Astrocyte of the hippocampus (primary cell): ENCODE measurements around the gene VIT.
"Not testable (repeated sequence)": the region's sequence is repeated elsewhere in the genome, so short reads cannot be mapped to it uniquely, and the experiment has no call there.

Source experiments
- DNase-seq: peaks from one replicate; pipeline ENCODE4 v3.0.0; 2011; ENCODE audit warnings: low read depth, low spot score

Gene VIT

GRCh38 chr2:36802952-36803351 is 106.4 kb downstream of the VIT start:
- no peak for DNase-seq

- no peak for DNase-seq
Measured at GRCh38 chr2:36805635-36806224, 109.2 kb downstream of the VIT start.

GRCh38 chr2:36807223-36807886 is 110.8 kb downstream of the VIT start:
- no peak for DNase-seq

GRCh38 chr2:36808386-36809068 is 112.0 kb downstream of the VIT start:
- DNase-seq: no peak

- DNase-seq: no peak
Measured at GRCh38 chr2:36809069-36809445, 112.5 kb downstream of the VIT start.

- DNase-seq: no peak
Measured at GRCh38 chr2:36811071-36811470, 114.6 kb downstream of the VIT start.

- no peak for DNase-seq
Measured at GRCh38 chr2:36812196-36812595, 115.7 kb downstream of the VIT start.

- no peak for DNase-seq
Measured at GRCh38 chr2:36818542-36818941, 122.0 kb downstream of the VIT start.

GRCh38 chr2:36819095-36819711 is 122.7 kb downstream of the VIT start:
- no peak for DNase-seq

GRCh38 chr2:36820942-36821605 is 124.6 kb downstream of the VIT start:
- DNase-seq: no peak

- no peak for DNase-seq
Measured at GRCh38 chr2:36823862-36824261, 127.4 kb downstream of the VIT start.

GRCh38 chr2:36824273-36824672 is 127.8 kb downstream of the VIT start:
- DNase-seq: no peak

- not testable (repeated sequence) for DNase-seq
Measured at GRCh38 chr2:36824683-36825082, 128.2 kb downstream of the VIT start.

- no peak for DNase-seq
Measured at GRCh38 chr2:36831185-36831584, 134.7 kb downstream of the VIT start.

- no peak for DNase-seq
Measured at GRCh38 chr2:36834203-36834602, 137.7 kb downstream of the VIT start.

GRCh38 chr2:36834731-36835524 is 138.4 kb downstream of the VIT start:
- no peak for DNase-seq

- no peak for DNase-seq
Measured at GRCh38 chr2:36839976-36840617, 143.6 kb downstream of the VIT start.

GRCh38 chr2:36843838-36844237 is 147.3 kb downstream of the VIT start:
- no peak for DNase-seq

GRCh38 chr2:36849265-36849664 is 152.8 kb downstream of the VIT start:
- DNase-seq: no peak

- no peak for DNase-seq
Measured at GRCh38 chr2:36854241-36854640, 157.7 kb downstream of the VIT start.

GRCh38 chr2:36855429-36855828 is 158.9 kb downstream of the VIT start:
- DNase-seq: no peak
